GM21737 (cell line): ENCODE data around the gene PFDN1.
A peak's percentile ranks its signal among the peaks of the same experiment; 100 is the strongest.

ENCODE experiments used
- ATAC-seq: cut with Tn5 transposase; IDR thresholded peaks from one replicate; pipeline ENCODE4 v1.9.1; 2021; ENCODE audit warnings: mild to moderate bottlenecking, moderate library complexity; ENCODE audit not compliant: unreplicated experiment

PFDN1 gene

GRCh38 chr5:140261403-140262171 is 41.3 kb downstream of the PFDN1 start:
- ATAC-seq = no peak

- ATAC-seq = no peak
These were observed 42.7 kb downstream of the PFDN1 start for GRCh38 chr5:140260089-140260656.

GRCh38 chr5:140259500-140259899 is 43.4 kb downstream of the PFDN1 start:
- no peak for ATAC-seq

GRCh38 chr5:140258873-140259272 is 44.0 kb downstream of the PFDN1 start:
- ATAC-seq = no peak

- ATAC-seq = no peak
These were observed 44.9 kb downstream of the PFDN1 start for GRCh38 chr5:140258016-140258415.

GRCh38 chr5:140256726-140257125 is 46.2 kb downstream of the PFDN1 start:
- no peak for ATAC-seq

- ATAC-seq = no peak
These were observed 47.3 kb downstream of the PFDN1 start for GRCh38 chr5:140255460-140256157.

GRCh38 chr5:140253985-140254384 is 48.9 kb downstream of the PFDN1 start:
- ATAC-seq = no peak

GRCh38 chr5:140252470-140253126 is 50.3 kb downstream of the PFDN1 start:
- ATAC-seq = no peak

- peak; percentile 81 for ATAC-seq
These were observed 51.4 kb downstream of the PFDN1 start for GRCh38 chr5:140251527-140251973.

GRCh38 chr5:140250386-140250785 is 52.5 kb downstream of the PFDN1 start:
- ATAC-seq = no peak

GRCh38 chr5:140249536-140249935 is 53.4 kb downstream of the PFDN1 start:
- ATAC-seq = no peak

GRCh38 chr5:140248414-140248813 is 54.5 kb downstream of the PFDN1 start:
- no peak for ATAC-seq

- no peak for ATAC-seq
These were observed 56.4 kb downstream of the PFDN1 start for GRCh38 chr5:140246378-140247122.

- no peak for ATAC-seq
These were observed 57.0 kb downstream of the PFDN1 start for GRCh38 chr5:140245926-140246325.

GRCh38 chr5:140245341-140245740 is 57.6 kb downstream of the PFDN1 start:
- no peak for ATAC-seq

GRCh38 chr5:140244525-140245025 is 58.3 kb downstream of the PFDN1 start:
- peak; percentile 59 for ATAC-seq

- no peak for ATAC-seq
These were observed 59.1 kb downstream of the PFDN1 start for GRCh38 chr5:140243706-140244250.

GRCh38 chr5:140242890-140243585 is 59.9 kb downstream of the PFDN1 start:
- no peak for ATAC-seq

- ATAC-seq = no peak
These were observed 60.8 kb downstream of the PFDN1 start for GRCh38 chr5:140242099-140242498.
